HCT116 (cell line): ENCODE results near the gene ARHGEF11. TPM values are rescaled to one million over a fixed set of nuclear protein-coding genes. Genes with fewer than 3 reads are reported as not detected.

ENCODE experiments used
- ATAC-seq: fragments of 200-7000 bp; cut with Tn5 transposase; 2 replicates; pipeline ENCODE4 v1.9.1; 2020; ENCODE audit warnings: mild to moderate bottlenecking, moderate library complexity
- BruUV-seq: library from RNA; stranded (reverse); fragments of 400-500 nt; replicated peaks from 2 replicates; lab custom pipeline; 2021; lab: Mats Ljungman, UMichigan
- CTCF ChIA-PET: fragments of 300-600 bp; sonication (Branson Sonifier 250); formaldehyde crosslinking; loops from one replicate; lab custom pipeline; 2021; ENCODE audit warnings: antibody characterized with exemption; lab: Charles Lee
- POLR2A ChIA-PET: fragments of 300-600, 350-600 bp; sonication (Branson Sonifier 250); formaldehyde crosslinking; loops from one replicate; lab custom pipeline; 2021; ENCODE audit warnings: antibody characterized with exemption; lab: Charles Lee
- RAD21 ChIA-PET, 2 experiments: fragments of 300-600 bp; sonication (Branson Sonifier 250); formaldehyde crosslinking; loops; one replicate each; lab custom pipeline; 2023; ENCODE audit warnings: low total read pairs in 2 of 2; ENCODE audit not compliant: uncharacterized antibody in 2 of 2, unreplicated experiment in 2 of 2, low non-redundant PET in 1 of 2; lab: Charles Lee
- DNase-seq: peaks from one replicate; pipeline ENCODE4 v3.0.0-alpha.2; 2010; ENCODE audit warnings: low read depth, low spot score
- H2AFZ ChIP-seq: fragments of 200-600 bp; shearing (Covaris generic), sonication (generic); 2 replicates; pipeline ENCODE4 v1.6.1; 2017; ENCODE audit warnings: low read depth, mixed run types, mixed read lengths, antibody characterized with exemption, low read length; ENCODE audit not compliant: poor library complexity, severe bottlenecking
- H3K27ac ChIP-seq: 2 replicates; pipeline ENCODE4 v1.5.1; 2012; ENCODE audit warnings: low read depth, low read length
- H3K27me3 ChIP-seq: fragments of 200-600 bp; sonication (generic); 2 replicates; pipeline ENCODE4 v1.6.1; 2016; ENCODE audit warnings: mixed run types, low read length, mixed read lengths; ENCODE audit not compliant: insufficient read depth
- H3K36me3 ChIP-seq, 2 experiments: fragments of 200-500 bp in 1 of 2; fragments of 200-600 bp in 1 of 2; sonication (Bioruptor generic) in 1 of 2; sonication (generic) in 1 of 2; 2 replicates each; pipeline versions ENCODE4 v1.5.1 to v1.6.1; 2014 to 2016; ENCODE audit warnings: low read length in 2 of 2, inconsistent platforms in 1 of 2, mixed read lengths in 1 of 2, mixed run types in 1 of 2; ENCODE audit not compliant: insufficient read depth in 2 of 2, control insufficient read depth in 1 of 2
- H3K4me1 ChIP-seq, 2 experiments: fragments of 200-600 bp in 1 of 2; sonication (generic) in 1 of 2; 2 replicates each; pipeline versions ENCODE4 v1.5.1 to v1.6.1; 2012 to 2017; ENCODE audit warnings: low read length in 2 of 2, inconsistent platforms in 1 of 2, mild to moderate bottlenecking in 1 of 2, mixed read lengths in 1 of 2, mixed run types in 1 of 2, moderate library complexity in 1 of 2; ENCODE audit not compliant: insufficient read depth in 2 of 2, control insufficient read depth in 1 of 2
- H3K4me2 ChIP-seq: fragments of 200-600 bp; sonication (generic); 2 replicates; pipeline ENCODE4 v1.6.1; 2017; ENCODE audit warnings: mixed run types, low read length, mixed read lengths
- H3K4me3 ChIP-seq, 2 experiments: fragments of 200-600 bp in 1 of 2; sonication (generic) in 1 of 2; replicated peaks in 1 of 2; 2 replicates each; pipeline ENCODE4 v1.5.1; 2011 to 2016; ENCODE audit warnings: low read length in 2 of 2, control low read depth in 1 of 2, low read depth in 1 of 2, mild to moderate bottlenecking in 1 of 2, mixed read lengths in 1 of 2, mixed run types in 1 of 2
- H3K79me2 ChIP-seq: fragments of 200-600 bp; sonication (generic); 2 replicates; pipeline ENCODE4 v1.6.1; 2017; ENCODE audit warnings: mild to moderate bottlenecking, mixed run types, low read length, moderate library complexity, mixed read lengths; ENCODE audit not compliant: insufficient read depth
- H3K9ac ChIP-seq: fragments of 200-600 bp; sonication (generic); 2 replicates; pipeline ENCODE4 v1.6.1; 2016; ENCODE audit warnings: low read length, mixed read lengths
- H3K9me2 ChIP-seq: fragments of 200-600 bp; sonication (generic), shearing (Covaris generic); 2 replicates; pipeline ENCODE4 v1.6.1; 2017; ENCODE audit warnings: mixed run types, mild to moderate bottlenecking, moderate library complexity; ENCODE audit not compliant: insufficient read depth
- H3K9me3 ChIP-seq, 2 experiments: fragments of 200-500 bp in 1 of 2; fragments of 200-600 bp in 1 of 2; sonication (Bioruptor generic) in 1 of 2; sonication (generic) in 1 of 2; 2 replicates each; pipeline ENCODE4 v1.6.1; 2014 to 2017; ENCODE audit warnings: low read length in 2 of 2, mixed read lengths in 2 of 2, inconsistent platforms in 1 of 2, low read depth in 1 of 2, mild to moderate bottlenecking in 1 of 2, mixed run types in 1 of 2, moderate library complexity in 1 of 2; ENCODE audit not compliant: control insufficient read depth in 1 of 2, insufficient read depth in 1 of 2
- H4K20me1 ChIP-seq: fragments of 200-600 bp; sonication (generic), shearing (Covaris generic); 2 replicates; pipeline ENCODE4 v1.6.1; 2017; ENCODE audit warnings: mixed run types, mild to moderate bottlenecking, moderate library complexity; ENCODE audit not compliant: insufficient read depth
- CEBPB ChIP-seq: IDR thresholded peaks from 2 replicates; pipeline ENCODE4 v1.6.1; 2012; ENCODE audit warnings: low read depth
- CTCF ChIP-seq, 3 experiments: fragments of 200-600 bp in 1 of 3; sonication (generic) in 1 of 3; IDR thresholded peaks in 2 of 3; conservative IDR thresholded peaks in 1 of 3; 2 replicates each; pipeline ENCODE4 v1.5.1; 2012 to 2017; ENCODE audit warnings: low read depth in 2 of 3, low read length in 2 of 3, antibody characterized with exemption in 1 of 3, borderline replicate concordance in 1 of 3, control low read depth in 1 of 3, mild to moderate bottlenecking in 1 of 3, mixed read lengths in 1 of 3, mixed run types in 1 of 3, moderate library complexity in 1 of 3; ENCODE audit not compliant: insufficient read depth in 1 of 3
- EGR1 ChIP-seq: IDR thresholded peaks from 2 replicates; pipeline ENCODE4 v1.6.1; 2012; ENCODE audit warnings: low read depth
- EZH2 ChIP-seq: fragments of 200-600 bp; sonication (generic); IDR thresholded peaks from 2 replicates; pipeline ENCODE4 v1.6.1; 2017; ENCODE audit warnings: antibody characterized with exemption, mixed run types
- EZH2phosphoT487 ChIP-seq: fragments of 200-600 bp; IDR thresholded peaks from 2 replicates; pipeline ENCODE4 v1.6.1; 2018; ENCODE audit warnings: antibody characterized with exemption, borderline replicate concordance
- FOSL1 ChIP-seq: IDR thresholded peaks from 2 replicates; pipeline ENCODE4 v1.6.1; 2012; ENCODE audit warnings: low read depth
- JUND ChIP-seq: IDR thresholded peaks from 2 replicates; pipeline ENCODE4 v1.6.1; 2012
- POLR2A ChIP-seq: IDR thresholded peaks from 2 replicates; pipeline ENCODE4 v1.7.0; 2011; ENCODE audit warnings: borderline replicate concordance; ENCODE audit not compliant: insufficient read depth, insufficient read length; ENCODE audit errors: extremely low read depth
- POLR2AphosphoS5 ChIP-seq: IDR thresholded peaks from 2 replicates; pipeline ENCODE4 v1.6.1; 2011; ENCODE audit warnings: mild to moderate bottlenecking, low read depth, low read length, moderate library complexity
- RAD21 ChIP-seq: IDR thresholded peaks from 2 replicates; pipeline ENCODE4 v1.6.1; 2012; ENCODE audit warnings: low read depth, mild to moderate bottlenecking
- SIN3A ChIP-seq: IDR thresholded peaks from 2 replicates; pipeline ENCODE4 v1.6.1; 2012; ENCODE audit warnings: low read depth
- SP1 ChIP-seq: IDR thresholded peaks from 2 replicates; pipeline ENCODE4 v1.6.1; 2012; ENCODE audit warnings: low read depth
- SRF ChIP-seq: IDR thresholded peaks from 2 replicates; pipeline ENCODE4 v1.6.1; 2012; ENCODE audit warnings: low read depth
- TCF7L2 ChIP-seq: IDR thresholded peaks from 2 replicates; pipeline ENCODE4 v1.7.0; 2011; ENCODE audit warnings: borderline replicate concordance, inconsistent platforms; ENCODE audit not compliant: insufficient read depth, insufficient read length; ENCODE audit errors: extremely low read depth
- ZBTB33 ChIP-seq: IDR thresholded peaks from 2 replicates; pipeline ENCODE4 v1.6.1; 2011; ENCODE audit warnings: mild to moderate bottlenecking, low read length, moderate library complexity; ENCODE audit not compliant: insufficient replicate concordance; ENCODE audit errors: extremely low read depth
- ZFX ChIP-seq: fragments of 450-650 bp; IDR thresholded peaks from 2 replicates; pipeline ENCODE4 v1.6.1; 2017
- ZNF274 ChIP-seq: fragments of 200-500 bp; sonication (Bioruptor generic); IDR thresholded peaks from 2 replicates; pipeline ENCODE4 v1.6.1; 2014; ENCODE audit warnings: mild to moderate bottlenecking, low read depth, low read length, inconsistent platforms
- intact Hi-C: fragments of 100-400 bp; cut with micrococcal nuclease; formaldehyde crosslinking; loops from 2 replicates; pipeline ENCODE4 v1.10.0; 2022
- total RNA-seq: library from RNA; stranded (reverse); gene quantifications from one replicate; pipeline ENCODE4 v1.2.1, GENCODE V29; 2021; ENCODE audit not compliant: unreplicated experiment
- TF ChIP-seq, protein P1 (sequence below): IDR thresholded peaks from 2 replicates; pipeline ENCODE4 v1.6.1; 2012; ENCODE audit warnings: low read depth
- TF ChIP-seq, protein P2 (sequence below): IDR thresholded peaks from 2 replicates; pipeline ENCODE4 v1.6.1; 2012

Gene ARHGEF11
- total RNA-seq, 1 experiment from 2014 or later, result 28.9 TPM

GRCh38 chr1:156944268-156944667, 101.3 kb downstream of the ARHGEF11 start:
- ChIA-PET CTCF (no interaction called here), POLR2A (no interaction called here), RAD21 (no interaction called here)
- Histone ChIP-seq H3K9me3 (no peaks in the 10 kb centered on the region), H3K9me2 (no peaks in the 10 kb centered on the region), H3K4me2 (no peak overlapping the region), H2AFZ (no peak overlapping the region), H3K4me3 (no peak overlapping the region), H3K27ac (no peak overlapping the region), H3K27me3 (no peaks in the 10 kb centered on the region), H3K36me3 (peaks cover 16 to 23% of the 10 kb centered on the region in 2 experiments), H4K20me1 (no peaks in the 10 kb centered on the region), H3K4me1 (peaks cover 0 to 7% of the 10 kb centered on the region in 2 experiments; a peak in 1 of 4 replicates), H3K9ac (no peak overlapping the region), H3K79me2 (no peaks in the 10 kb centered on the region)
- ATAC-seq, result no peak
- no peak for DNase-seq
- TF ChIP-seq EGR1 (no peak), POLR2A (no peak), SRF (no peak), JUND (no peak), TCF7L2 (no peak), ZNF274 (no peak), POLR2AphosphoS5 (no peak), EZH2 (no peak), SP1 (no peak), CEBPB (no peak), FOSL1 (no peak), ZFX (no peak), RAD21 (no peak), SIN3A (no peak), ZBTB33 (no peak), EZH2phosphoT487 (no peak), CTCF (IDR thresholded peaks at IDR 0.05 in 2 of 3, conservative IDR thresholded peaks at IDR 0.05 in 1 of 3; ENCODE audit: borderline replicate concordance in 1 of 3, insufficient read depth in 1 of 3, low read depth in 2 of 3, low read length in 2 of 3) (no peak)
- TF ChIP-seq, protein P1, sequence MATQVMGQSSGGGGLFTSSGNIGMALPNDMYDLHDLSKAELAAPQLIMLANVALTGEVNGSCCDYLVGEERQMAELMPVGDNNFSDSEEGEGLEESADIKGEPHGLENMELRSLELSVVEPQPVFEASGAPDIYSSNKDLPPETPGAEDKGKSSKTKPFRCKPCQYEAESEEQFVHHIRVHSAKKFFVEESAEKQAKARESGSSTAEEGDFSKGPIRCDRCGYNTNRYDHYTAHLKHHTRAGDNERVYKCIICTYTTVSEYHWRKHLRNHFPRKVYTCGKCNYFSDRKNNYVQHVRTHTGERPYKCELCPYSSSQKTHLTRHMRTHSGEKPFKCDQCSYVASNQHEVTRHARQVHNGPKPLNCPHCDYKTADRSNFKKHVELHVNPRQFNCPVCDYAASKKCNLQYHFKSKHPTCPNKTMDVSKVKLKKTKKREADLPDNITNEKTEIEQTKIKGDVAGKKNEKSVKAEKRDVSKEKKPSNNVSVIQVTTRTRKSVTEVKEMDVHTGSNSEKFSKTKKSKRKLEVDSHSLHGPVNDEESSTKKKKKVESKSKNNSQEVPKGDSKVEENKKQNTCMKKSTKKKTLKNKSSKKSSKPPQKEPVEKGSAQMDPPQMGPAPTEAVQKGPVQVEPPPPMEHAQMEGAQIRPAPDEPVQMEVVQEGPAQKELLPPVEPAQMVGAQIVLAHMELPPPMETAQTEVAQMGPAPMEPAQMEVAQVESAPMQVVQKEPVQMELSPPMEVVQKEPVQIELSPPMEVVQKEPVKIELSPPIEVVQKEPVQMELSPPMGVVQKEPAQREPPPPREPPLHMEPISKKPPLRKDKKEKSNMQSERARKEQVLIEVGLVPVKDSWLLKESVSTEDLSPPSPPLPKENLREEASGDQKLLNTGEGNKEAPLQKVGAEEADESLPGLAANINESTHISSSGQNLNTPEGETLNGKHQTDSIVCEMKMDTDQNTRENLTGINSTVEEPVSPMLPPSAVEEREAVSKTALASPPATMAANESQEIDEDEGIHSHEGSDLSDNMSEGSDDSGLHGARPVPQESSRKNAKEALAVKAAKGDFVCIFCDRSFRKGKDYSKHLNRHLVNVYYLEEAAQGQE, result no peak
- TF ChIP-seq, protein P2, sequence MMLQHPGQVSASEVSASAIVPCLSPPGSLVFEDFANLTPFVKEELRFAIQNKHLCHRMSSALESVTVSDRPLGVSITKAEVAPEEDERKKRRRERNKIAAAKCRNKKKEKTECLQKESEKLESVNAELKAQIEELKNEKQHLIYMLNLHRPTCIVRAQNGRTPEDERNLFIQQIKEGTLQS, result no peak
- no TSS peak for BruUV-seq
- intact Hi-C loops, result no loop called here
